ENCODE results near the gene SLC25A38. TPM values are rescaled to one million over a fixed set of nuclear protein-coding genes. Genes with fewer than 3 reads are reported as not detected.

The SLC25A38 gene
- total RNA-seq (2022; extraction: Qiagen RNA extraction), result 37.2 to 46.6 TPM (median 39.9 TPM) in 5 replicates

GRCh38 chr3:39383045-39383880 is at the start of gene SLC25A38:
SLC25A38 (plus strand) TSS chr3:39383370; CDS start chr3:39383725, 355 bp downstream.

DNA sequence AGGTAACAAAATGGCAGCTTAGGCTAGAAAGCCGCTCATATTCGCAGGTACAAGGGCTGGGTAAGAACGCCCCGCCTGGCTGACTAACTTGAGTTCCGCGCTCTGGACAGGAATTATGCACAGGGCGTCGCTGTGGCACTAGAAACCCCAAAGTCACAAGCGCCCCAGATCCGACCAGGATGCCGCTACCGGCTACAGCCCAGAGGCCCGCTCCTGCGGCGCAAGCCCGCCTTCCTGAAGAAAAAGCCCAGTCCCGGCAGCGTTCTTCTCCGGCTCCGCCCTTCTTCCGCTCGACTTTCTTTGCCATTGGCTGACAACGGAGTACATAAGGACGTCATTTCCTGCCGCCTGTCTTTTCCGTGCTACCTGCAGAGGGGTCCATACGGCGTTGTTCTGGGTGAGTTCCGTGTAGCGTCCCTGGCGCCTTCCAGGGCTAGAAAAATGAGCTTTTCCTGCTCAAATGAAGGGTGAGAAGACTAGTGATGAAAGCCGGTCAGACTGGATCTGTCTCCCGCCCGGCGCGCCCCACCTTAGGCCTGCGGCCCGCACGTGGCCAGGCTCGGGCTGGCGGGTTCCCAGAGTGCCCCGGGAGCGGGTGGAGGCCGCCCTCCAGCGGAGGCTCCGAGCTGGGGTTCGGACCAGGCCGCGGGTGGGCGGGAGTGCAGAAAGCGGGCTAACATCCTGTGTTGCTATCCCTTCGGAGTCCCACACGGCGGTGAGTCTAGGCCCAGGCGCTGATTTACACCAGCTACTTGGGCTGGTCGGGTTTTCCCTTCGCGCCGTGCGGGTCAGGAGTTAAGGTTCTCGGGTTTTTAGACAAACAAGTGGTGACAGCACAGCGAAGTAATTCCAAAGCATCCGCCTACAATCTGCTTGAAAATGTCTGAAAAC is 23.4 kb downstream of the SLC25A38 start, which contains the start of gene RPSA:
Gene RPSA (plus strand): TSS at position 353 of the 891 bp plus-strand sequence. CDS start 934 bp downstream, outside the sequence.

Other genes with a start within 250 kb of the SLC25A38 start
- 17.9 to 23.0 TPM (median 22.0 TPM) in 5 replicates for gene CSRNP1, start 229.8 kb upstream of the SLC25A38 start, total RNA-seq (2022; extraction: Qiagen RNA extraction)
- 0.21 to 0.28 TPM (median 0.25 TPM) in 5 replicates for gene XIRP1, start 190.8 kb upstream of the SLC25A38 start, total RNA-seq (2022; extraction: Qiagen RNA extraction)
- 0.04 to 0.07 TPM (median 0.06 TPM) in 5 replicates for gene CX3CR1, start 103.3 kb upstream of the SLC25A38 start, total RNA-seq (2022; extraction: Qiagen RNA extraction)
- not detected in 5 replicates for gene CCR8, start 53.7 kb upstream of the SLC25A38 start, total RNA-seq (2022; extraction: Qiagen RNA extraction)
- gene RPSA, start 23.4 kb downstream of the SLC25A38 start, total RNA-seq (2022; extraction: Qiagen RNA extraction), result 2,253 to 2,693 TPM (median 2,311 TPM) in 5 replicates
- gene MOBP, start 84.3 kb downstream of the SLC25A38 start, total RNA-seq (2022; extraction: Qiagen RNA extraction), result 0.03 to 0.15 TPM (median 0.08 TPM) in 5 replicates